Measurements from ENCODE around the gene RAI2.

- no peak for TF ChIP-seq POLR2AphosphoS5 (IDR thresholded peaks at IDR 0.05)
- no peak for TF ChIP-seq POLR2A (IDR thresholded peaks at IDR 0.05)
Observed at GRCh38 chrX:17820100-17820499, 41.0 kb downstream of the RAI2 start.
